GM19035 (cell line): Measurements from ENCODE around the gene ATN1.

Experiments used
- ATAC-seq: cut with Tn5 transposase; IDR thresholded peaks from one replicate; pipeline ENCODE4 v1.9.1; 2021; ENCODE audit not compliant: unreplicated experiment

Gene ATN1

GRCh38 chr12:6925540-6926279 lies 2.0 kb upstream of the ATN1 start:
- ATAC-seq: no peak

DNA sequence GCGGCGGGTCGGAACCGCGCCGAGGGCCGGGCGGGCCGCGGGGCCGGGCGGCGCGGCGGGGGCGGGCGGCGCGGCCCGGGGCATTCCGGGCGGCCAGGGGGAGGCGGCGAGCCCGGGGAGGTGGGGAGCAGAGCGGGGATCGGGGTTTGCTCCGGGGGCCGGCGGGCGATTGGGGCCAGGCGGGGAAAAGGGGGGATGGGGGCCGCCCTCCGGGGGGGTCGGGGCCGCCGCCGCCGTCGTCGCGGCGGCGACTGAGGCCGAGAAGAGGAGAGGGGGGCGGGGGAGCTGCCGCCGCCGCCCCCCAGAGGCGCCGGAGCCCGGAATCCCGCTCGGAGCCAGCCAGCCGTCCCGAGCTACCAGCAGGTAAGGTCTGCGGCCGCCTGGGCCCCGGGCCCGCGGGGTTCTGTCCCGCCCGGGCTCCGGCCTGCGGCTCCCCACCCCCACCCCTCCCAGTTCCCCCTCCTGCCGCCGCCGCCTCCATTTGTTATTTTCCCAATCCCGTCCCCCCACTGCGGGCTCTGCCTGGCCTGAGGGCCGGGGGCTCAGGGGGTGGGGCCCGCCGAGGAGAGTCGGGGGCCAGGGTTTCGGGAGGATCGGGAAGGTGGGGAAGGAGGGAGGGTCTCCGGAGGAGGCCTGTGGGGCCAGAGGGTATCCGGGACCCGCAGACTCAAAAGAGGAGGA lies 403 bp downstream of the ATN1 start:
- ATAC-seq: no peak

DNA sequence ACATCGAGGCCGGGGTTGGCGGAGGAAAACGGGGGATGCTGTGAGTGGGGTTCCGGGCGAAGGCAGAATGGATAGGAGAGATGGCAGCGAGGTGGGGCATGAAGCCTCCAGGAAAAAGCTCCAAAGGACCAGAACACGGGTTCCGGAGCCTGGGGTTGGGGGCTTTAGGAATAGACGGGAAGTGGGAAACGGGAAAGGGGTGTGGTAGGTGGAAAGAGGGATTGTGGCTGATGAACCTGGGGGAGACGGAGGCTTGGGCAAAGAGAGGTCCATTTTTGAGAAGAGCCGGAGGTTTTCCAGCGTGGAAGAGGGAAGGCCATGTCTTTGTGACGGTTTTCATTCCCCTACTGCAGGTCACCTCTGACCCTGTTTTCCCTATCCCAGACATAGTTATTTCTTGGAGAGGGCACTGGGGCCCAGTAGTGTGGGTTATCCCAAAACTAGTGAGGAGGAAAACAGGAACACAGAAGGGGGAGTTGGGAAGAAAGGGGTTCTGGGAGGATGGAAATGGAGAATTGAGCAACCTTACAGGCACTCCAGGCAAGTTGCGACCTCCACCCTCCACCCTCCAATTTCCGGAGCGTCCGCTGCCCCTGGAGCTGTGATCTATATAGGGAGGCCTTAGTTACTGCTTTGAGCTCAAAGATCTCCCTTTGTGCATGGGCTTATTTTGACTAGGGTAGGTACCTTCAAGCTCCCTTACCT lies 1.1 kb downstream of the ATN1 start:
- no peak for ATAC-seq

DNA sequence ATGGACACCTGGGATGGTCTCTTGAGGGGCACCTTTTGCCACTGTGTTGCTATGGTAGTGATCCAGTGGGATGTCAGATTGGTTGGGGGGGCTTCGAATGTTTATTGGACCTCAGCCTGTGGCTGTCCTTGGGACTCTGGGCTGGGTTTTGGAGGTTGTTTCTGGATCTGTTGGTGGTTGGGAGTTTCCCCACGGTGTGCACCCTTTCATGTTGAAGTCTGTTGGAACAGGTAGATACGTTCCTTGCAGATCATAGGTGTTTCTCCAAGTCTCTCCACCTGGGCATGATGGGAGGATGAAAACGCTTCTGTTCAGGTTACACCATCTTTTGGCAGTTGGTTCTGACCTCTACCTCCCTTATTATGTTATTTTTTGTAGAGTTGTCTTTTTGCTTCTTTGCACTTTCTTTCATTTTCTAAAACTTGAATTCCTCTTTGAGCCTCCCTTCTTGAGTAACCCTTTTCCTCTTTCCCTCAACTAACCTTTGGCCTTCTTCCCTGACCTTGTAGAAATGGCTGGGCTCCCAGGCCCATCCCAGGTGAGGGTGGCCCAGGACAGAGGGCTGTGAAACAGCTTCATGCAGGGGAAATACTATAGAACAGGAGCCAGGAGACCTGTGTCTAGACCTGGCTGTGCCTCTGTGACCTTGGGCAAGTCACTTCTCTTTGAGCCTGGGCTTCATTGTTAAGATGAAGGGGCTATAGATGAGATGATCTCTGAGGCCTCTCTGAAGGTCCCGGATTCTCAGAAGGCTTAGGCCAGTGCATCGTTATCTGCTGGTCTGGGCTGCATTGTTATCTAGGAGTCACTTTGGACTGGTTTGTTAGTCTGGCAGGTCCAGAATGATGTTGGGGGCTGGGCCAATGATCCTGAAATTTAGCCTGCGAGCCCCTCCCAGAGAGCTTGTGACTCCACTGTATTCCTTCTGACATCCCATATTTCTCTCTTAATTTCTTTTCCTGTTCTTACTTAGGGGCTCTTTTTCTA lies 2.0 kb downstream of the ATN1 start:
- no peak for ATAC-seq

- no peak for ATAC-seq
Measured at GRCh38 chr12:6932766-6933165, 5.0 kb downstream of the ATN1 start.

DNA sequence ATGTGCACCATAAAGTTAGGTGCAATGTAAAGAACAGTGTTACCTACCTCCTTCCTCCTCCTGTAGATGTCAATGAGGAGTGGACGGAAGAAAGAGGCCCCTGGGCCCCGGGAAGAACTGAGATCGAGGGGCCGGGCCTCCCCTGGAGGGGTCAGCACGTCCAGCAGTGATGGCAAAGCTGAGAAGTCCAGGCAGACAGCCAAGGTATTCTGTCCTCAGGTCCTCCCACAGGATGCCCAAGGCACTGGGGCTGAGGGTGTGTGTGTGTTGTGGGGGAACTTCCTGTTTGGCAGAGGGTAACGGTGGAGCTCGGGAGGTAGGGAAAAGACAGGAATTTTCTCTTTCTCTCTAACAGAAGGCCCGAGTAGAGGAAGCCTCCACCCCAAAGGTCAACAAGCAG lies 6.4 kb downstream of the ATN1 start:
- no peak for ATAC-seq

DNA sequence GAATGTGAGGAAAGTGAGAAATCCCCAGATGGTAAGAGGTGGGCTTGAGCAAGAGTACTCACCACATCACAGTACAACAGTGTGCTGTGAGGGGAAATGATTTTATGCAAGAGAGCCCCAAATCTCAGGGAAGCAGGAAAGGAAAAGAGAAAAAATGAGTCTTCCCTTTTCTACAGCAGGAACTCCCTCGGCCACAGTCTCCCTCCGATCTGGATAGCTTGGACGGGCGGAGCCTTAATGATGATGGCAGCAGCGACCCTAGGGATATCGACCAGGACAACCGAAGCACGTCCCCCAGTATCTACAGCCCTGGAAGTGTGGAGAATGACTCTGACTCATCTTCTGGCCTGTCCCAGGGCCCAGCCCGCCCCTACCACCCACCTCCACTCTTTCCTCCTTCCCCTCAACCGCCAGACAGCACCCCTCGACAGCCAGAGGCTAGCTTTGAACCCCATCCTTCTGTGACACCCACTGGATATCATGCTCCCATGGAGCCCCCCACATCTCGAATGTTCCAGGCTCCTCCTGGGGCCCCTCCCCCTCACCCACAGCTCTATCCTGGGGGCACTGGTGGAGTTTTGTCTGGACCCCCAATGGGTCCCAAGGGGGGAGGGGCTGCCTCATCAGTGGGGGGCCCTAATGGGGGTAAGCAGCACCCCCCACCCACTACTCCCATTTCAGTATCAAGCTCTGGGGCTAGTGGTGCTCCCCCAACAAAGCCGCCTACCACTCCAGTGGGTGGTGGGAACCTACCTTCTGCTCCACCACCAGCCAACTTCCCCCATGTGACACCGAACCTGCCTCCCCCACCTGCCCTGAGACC lies 7.8 kb downstream of the ATN1 start:
- ATAC-seq: no peak

DNA sequence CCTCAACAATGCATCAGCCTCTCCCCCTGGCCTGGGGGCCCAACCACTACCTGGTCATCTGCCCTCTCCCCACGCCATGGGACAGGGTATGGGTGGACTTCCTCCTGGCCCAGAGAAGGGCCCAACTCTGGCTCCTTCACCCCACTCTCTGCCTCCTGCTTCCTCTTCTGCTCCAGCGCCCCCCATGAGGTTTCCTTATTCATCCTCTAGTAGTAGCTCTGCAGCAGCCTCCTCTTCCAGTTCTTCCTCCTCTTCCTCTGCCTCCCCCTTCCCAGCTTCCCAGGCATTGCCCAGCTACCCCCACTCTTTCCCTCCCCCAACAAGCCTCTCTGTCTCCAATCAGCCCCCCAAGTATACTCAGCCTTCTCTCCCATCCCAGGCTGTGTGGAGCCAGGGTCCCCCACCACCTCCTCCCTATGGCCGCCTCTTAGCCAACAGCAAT lies 8.5 kb downstream of the ATN1 start:
- ATAC-seq: no peak

- peak; percentile 9 for ATAC-seq
Measured at GRCh38 chr12:6936636-6937480, 9.1 kb downstream of the ATN1 start.

GRCh38 chr12:6937481-6938352 lies 10.0 kb downstream of the ATN1 start:
- peak; percentile 93 for ATAC-seq

DNA sequence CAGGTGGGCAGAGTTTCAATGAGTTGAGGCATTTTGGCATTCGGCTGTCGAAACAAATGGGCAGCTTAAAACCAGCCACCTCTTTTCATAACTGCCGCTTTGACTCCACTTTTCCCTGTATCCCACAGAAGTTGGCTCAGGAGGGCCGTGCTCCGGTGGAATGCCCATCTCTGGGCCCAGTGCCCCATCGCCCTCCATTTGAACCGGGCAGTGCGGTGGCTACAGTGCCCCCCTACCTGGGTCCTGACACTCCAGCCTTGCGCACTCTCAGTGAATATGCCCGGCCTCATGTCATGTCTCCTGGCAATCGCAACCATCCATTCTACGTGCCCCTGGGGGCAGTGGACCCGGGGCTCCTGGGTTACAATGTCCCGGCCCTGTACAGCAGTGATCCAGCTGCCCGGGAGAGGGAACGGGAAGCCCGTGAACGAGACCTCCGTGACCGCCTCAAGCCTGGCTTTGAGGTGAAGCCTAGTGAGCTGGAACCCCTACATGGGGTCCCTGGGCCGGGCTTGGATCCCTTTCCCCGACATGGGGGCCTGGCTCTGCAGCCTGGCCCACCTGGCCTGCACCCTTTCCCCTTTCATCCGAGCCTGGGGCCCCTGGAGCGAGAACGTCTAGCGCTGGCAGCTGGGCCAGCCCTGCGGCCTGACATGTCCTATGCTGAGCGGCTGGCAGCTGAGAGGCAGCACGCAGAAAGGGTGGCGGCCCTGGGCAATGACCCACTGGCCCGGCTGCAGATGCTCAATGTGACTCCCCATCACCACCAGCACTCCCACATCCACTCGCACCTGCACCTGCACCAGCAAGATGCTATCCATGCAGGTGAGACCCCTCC lies 10.8 kb downstream of the ATN1 start:
- no peak for ATAC-seq

GRCh38 chr12:6939191-6939540 lies 11.4 kb downstream of the ATN1 start:
- no peak for ATAC-seq

DNA sequence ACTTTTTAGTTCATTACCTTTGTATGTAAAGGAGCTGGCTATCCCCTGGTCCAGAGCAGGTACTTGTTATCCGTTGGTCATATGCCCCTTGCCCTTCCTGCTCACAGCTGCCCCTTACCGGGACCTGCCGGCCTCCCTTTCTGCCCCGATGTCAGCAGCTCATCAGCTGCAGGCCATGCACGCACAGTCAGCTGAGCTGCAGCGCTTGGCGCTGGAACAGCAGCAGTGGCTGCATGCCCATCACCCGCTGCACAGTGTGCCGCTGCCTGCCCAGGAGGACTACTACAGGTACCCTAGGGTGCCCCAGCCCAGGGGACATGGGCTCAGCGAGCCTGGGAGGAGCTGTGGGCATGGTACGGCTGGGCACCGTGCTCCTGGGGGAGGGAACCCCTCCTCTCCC lies 13.5 kb downstream of the ATN1 start:
- ATAC-seq: no peak

DNA sequence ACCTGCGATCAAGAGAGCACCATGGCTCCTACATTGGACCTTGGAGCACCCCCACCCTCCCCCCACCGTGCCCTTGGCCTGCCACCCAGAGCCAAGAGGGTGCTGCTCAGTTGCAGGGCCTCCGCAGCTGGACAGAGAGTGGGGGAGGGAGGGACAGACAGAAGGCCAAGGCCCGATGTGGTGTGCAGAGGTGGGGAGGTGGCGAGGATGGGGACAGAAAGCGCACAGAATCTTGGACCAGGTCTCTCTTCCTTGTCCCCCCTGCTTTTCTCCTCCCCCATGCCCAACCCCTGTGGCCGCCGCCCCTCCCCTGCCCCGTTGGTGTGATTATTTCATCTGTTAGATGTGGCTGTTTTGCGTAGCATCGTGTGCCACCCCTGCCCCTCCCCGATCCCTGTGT lies 14.0 kb downstream of the ATN1 start:
- ATAC-seq: no peak

GRCh38 chr12:6942331-6942665 lies 14.5 kb downstream of the ATN1 start:
- ATAC-seq: no peak

DNA sequence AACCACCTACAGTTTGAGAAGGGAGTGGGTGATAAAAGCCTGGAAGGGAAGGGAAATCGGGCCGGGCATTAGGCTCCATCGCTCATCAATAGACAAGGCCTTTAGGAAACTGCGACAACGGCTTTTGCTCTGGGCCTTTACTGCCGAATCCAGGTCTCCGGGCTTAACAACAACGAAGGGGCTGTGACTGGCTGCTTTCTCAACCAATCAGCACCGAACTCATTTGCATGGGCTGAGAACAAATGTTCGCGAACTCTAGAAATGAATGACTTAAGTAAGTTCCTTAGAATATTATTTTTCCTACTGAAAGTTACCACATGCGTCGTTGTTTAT lies 15.6 kb downstream of the ATN1 start:
- peak; percentile 34 for ATAC-seq

DNA sequence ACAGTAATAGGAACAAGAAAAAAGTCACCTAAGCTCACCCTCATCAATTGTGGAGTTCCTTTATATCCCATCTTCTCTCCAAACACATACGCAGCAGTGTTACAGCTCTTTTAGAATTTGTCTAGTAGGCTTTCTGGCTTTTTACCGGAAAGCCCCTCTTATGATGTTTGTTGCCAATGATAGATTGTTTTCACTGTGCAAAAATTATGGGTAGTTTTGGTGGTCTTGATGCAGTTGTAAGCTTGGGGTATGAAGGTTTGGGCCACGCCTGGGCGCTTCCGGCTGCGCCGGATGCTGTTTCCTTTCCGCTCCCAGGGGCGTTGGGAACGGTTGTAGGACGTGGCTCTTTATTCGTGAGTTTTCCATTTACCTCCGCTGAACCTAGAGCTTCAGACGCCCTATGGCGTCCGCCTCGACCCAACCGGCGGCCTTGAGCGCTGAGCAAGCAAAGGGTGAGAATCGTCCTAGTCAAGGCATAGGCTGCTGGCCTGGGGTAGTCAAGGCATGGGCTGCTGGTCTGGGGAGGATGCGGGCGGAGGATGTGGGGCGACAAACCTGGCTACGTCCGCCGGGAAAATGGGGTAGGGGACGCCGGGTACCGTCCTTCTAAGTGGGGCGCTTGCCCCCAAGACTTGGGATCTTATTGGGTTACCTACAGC lies 16.1 kb downstream of the ATN1 start, which contains the start of the genes C12orf57 and RNU7-1:
TSS of gene C12orf57 (plus strand) at position 301 of the 659 bp plus-strand sequence. CDS start at position 401, 100 bp downstream.
TSS of gene RNU7-1 (plus strand) at position 95 of the 659 bp plus-strand sequence.
- ATAC-seq: peak; percentile 45
